Spleen (tissue), 11 donors: ENCODE data around the gene ANO2. TPM values are rescaled to one million over a fixed set of nuclear protein-coding genes. Genes with fewer than 3 reads are reported as not detected.

Experiments used
- DNase-seq: peaks from one replicate; pipeline ENCODE4 v3.0.0-alpha.2; 2020
- H3K27ac ChIP-seq, 8 donors: fragments of 200-600 bp; sonication (generic) in 7 of 8; 1 replicate in 4 of 8; 2 replicates in 4 of 8; pipeline versions ENCODE4 v1.5.0 to v1.8.0; 2016 to 2021; ENCODE audit warnings: inconsistent platforms in 4 of 8, mild to moderate bottlenecking in 4 of 8, moderate library complexity in 1 of 8
- H3K27me3 ChIP-seq, 7 donors: fragments of 200-600 bp; sonication (generic) in 6 of 7; replicated peaks in 1 of 7; 1 replicate in 4 of 7; 2 replicates in 3 of 7; pipeline versions ENCODE4 v1.5.0 to v1.8.0; 2016 to 2021; ENCODE audit warnings: inconsistent platforms in 3 of 7, mild to moderate bottlenecking in 1 of 7
- H3K36me3 ChIP-seq, 6 donors: fragments of 200-600 bp; sonication (generic) in 5 of 6; 1 replicate in 4 of 6; 2 replicates in 2 of 6; pipeline versions ENCODE4 v1.5.0 to v1.8.0; 2016 to 2021; ENCODE audit warnings: inconsistent platforms in 2 of 6
- H3K4me1 ChIP-seq, 6 donors: fragments of 200-600 bp; sonication (generic) in 5 of 6; 1 replicate in 3 of 6; 2 replicates in 3 of 6; pipeline versions ENCODE4 v1.5.0 to v1.8.0; 2016 to 2021; ENCODE audit warnings: inconsistent platforms in 3 of 6
- H3K4me3 ChIP-seq, 8 donors: fragments of 200-600 bp; sonication (generic) in 7 of 8; 1 replicate in 4 of 8; 2 replicates in 4 of 8; pipeline versions ENCODE4 v1.5.0 to v1.8.0; 2016 to 2021; ENCODE audit warnings: inconsistent platforms in 4 of 8, mild to moderate bottlenecking in 4 of 8, moderate library complexity in 2 of 8
- H3K9me3 ChIP-seq, 8 donors: fragments of 200-600 bp; sonication (generic) in 7 of 8; 1 replicate in 4 of 8; 2 replicates in 4 of 8; pipeline versions ENCODE4 v1.5.0 to v1.8.0; 2016 to 2021; ENCODE audit warnings: inconsistent platforms in 4 of 8
- POLR2A ChIP-seq, 3 donors: fragments of 450-650 bp; IDR thresholded peaks; one replicate each; pipeline ENCODE4 v1.5.1; 2017; ENCODE audit warnings: antibody characterized with exemption in 3 of 3, mild to moderate bottlenecking in 1 of 3
- POLR2AphosphoS5 ChIP-seq, 3 donors: sonication (generic); formaldehyde crosslinking; IDR thresholded peaks; one replicate each; pipeline ENCODE4 v1.5.1; 2017; ENCODE audit warnings: antibody characterized with exemption in 3 of 3
- WGBS, 5 donors: extraction: QIAGEN DNeasy Blood & Tissue Kit in 3 of 5; methylation state at CpG; one replicate each; pipeline versions ENCODE4 v1.1.5 to v1.1.7; 2013 to 2018; 5-methylcytosine and 5-hydroxymethylcytosine counted together
- intact Hi-C: fragments of 100-400 bp; cut with DNase I; formaldehyde crosslinking; loops from one replicate; pipeline ENCODE4 v1.15.0; 2023; ENCODE audit warnings: low total_unique reads
- polyA plus RNA-seq, 3 donors: library from polyadenylated mRNA; stranded (reverse); fragments of 200-250 nt; gene quantifications; one replicate each; pipeline ENCODE4 v1.2.1, GENCODE V29; 2013
- total RNA-seq, 7 donors: library from RNA; depleted of rRNA in 3 of 7; stranded (reverse); fragments of >200 nt in 3 of 7; fragmentation: NEBNext Ultra II Directional in 4 of 7; extraction: Animal tissue kit (Norgen Biotek cat#: 25700) in 4 of 7; gene quantifications; one replicate each; pipeline versions ENCODE4 v1.1.0 to v1.2.1, GENCODE V29; 2016 to 2021
- TF ChIP-seq, protein P1 (sequence below), 11 experiments: fragments of 200-600 bp in 7 of 11; fragments of 450-650 bp in 4 of 11; sonication (generic) in 4 of 11; IDR thresholded peaks in 8 of 11; conservative IDR thresholded peaks in 3 of 11; 1 replicate in 7 of 11; 2 replicates in 4 of 11; pipeline versions ENCODE4 v1.4.0 to v1.8.0; 2016 to 2021; ENCODE audit warnings: antibody characterized with exemption in 11 of 11, inconsistent platforms in 4 of 11, mild to moderate bottlenecking in 1 of 11
- donor health status: healthy with polysubstance abuse.
- donor health status: DM: no; HTN: no; CAD: no; lungs with moderate emphysema.
- donor health status: DM: no; HTN: no; CAD: no.
- donor health status: Bipolar disorder and iron deficiency.
- donor health status: healthy.
- donor health status: DM: no; HTN: no; CAD: no.
- donor health status: DM: yes; HTN: yes; CAD: no.

Gene ANO2
- total and polyA plus RNA-seq, 10 donors = 1.1 to 35.1 (median 14.2) TPM

DNA sequence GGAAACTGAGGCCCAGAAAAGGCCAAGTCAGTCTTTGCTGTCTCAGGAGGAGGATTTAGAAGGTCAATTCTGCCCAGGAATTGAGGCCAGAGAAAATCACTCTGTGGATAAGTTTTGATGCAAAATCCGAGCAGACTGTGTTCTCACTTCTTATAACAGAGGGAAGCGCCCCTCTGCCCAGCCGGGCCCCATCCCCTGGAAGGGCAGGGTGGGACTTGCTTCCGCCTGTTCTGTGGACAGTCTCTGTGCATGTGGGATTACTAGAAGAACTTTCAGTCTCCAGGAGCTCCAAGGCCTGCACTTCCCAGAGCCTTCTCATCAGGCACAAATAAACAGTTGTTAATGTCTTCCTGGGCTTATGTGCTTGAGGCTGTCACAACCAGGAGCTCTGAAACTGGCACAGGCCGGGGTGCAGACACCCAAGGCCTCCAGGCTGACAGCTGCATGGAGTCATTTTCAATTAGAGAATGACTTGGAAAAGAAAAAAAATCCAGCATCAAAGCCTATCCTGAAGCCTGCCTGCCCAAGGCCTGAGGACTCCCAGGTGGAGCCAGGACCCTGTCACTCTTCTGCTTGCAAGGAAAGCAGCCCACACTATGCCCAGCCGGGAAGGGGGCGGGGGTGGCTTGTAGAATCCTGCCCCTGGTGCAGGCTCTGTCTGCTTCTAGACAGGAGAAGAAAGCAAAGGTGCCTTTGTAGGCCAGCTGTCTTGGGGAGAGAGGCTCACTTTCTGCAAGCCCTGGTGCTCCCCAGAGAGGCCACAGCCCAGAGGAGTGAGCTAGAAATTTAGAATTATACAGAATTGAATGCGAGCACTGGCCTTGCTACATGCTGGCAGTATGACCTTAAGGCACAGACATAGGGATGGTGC, 428.5 kb downstream of the ANO2 start:
- Histone ChIP-seq H3K27ac (no peak overlapping the region), H3K9me3 (no peaks in the 10 kb centered on the region), H3K4me1 (peaks cover 0 to 16% (median 10%) of the 10 kb centered on the region in 6 donors), H3K27me3 (peaks cover 0 to 12% (median 0%) of the 10 kb centered on the region in 7 donors), H3K4me3 (no peak overlapping the region), H3K36me3 (no peaks in the 10 kb centered on the region)
- intact Hi-C loops = no loop called here
- no peak for DNase-seq
- 88 to 94% (median 89%) methylated on average over 8 of the region's 8 CpGs for WGBS, 5 donors
- TF ChIP-seq POLR2A (IDR thresholded peaks at IDR 0.05) (no peak), POLR2AphosphoS5 (IDR thresholded peaks at IDR 0.05) (no peak)
- TF ChIP-seq, protein P1, sequence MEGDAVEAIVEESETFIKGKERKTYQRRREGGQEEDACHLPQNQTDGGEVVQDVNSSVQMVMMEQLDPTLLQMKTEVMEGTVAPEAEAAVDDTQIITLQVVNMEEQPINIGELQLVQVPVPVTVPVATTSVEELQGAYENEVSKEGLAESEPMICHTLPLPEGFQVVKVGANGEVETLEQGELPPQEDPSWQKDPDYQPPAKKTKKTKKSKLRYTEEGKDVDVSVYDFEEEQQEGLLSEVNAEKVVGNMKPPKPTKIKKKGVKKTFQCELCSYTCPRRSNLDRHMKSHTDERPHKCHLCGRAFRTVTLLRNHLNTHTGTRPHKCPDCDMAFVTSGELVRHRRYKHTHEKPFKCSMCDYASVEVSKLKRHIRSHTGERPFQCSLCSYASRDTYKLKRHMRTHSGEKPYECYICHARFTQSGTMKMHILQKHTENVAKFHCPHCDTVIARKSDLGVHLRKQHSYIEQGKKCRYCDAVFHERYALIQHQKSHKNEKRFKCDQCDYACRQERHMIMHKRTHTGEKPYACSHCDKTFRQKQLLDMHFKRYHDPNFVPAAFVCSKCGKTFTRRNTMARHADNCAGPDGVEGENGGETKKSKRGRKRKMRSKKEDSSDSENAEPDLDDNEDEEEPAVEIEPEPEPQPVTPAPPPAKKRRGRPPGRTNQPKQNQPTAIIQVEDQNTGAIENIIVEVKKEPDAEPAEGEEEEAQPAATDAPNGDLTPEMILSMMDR (IDR thresholded peaks at IDR 0.05 in 8 of 11, conservative IDR thresholded peaks at IDR 0.05 in 3 of 11) = no peak

DNA sequence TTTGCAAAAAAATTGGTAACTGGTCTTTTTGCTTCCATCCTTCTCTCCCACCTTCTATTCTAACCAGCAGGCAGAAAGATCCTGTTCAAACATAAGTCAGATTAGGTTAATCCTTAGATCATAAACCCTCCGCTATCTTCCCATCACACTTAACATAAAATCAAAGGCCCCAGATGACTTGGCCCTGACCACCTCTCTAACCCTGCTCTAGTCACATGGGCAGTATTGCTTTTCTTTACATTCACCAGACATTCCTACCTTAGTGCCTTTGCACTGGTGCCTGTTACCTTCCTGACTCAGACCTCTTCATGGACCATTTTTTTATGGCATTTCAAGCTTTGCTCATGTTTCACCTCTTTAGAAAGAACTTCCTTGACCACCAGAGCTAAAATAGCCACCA, 429.6 kb downstream of the ANO2 start:
- Histone ChIP-seq H3K9me3 (no peaks in the 10 kb centered on the region), H3K27ac (no peak overlapping the region), H3K36me3 (no peaks in the 10 kb centered on the region), H3K4me3 (no peak overlapping the region), H3K4me1 (peaks cover 0 to 27% (median 17%) of the 10 kb centered on the region in 6 donors), H3K27me3 (peaks cover 0 to 17% (median 0%) of the 10 kb centered on the region in 7 donors)
- DNase-seq = no peak
- 92 to 100% (median 97%) methylated on average over 1 of the region's 1 CpG for WGBS, 5 donors
- intact Hi-C loops = no loop called here
- TF ChIP-seq POLR2AphosphoS5 (IDR thresholded peaks at IDR 0.05) (no peak), POLR2A (IDR thresholded peaks at IDR 0.05) (no peak)
- TF ChIP-seq, protein P1 (IDR thresholded peaks at IDR 0.05 in 8 of 11, conservative IDR thresholded peaks at IDR 0.05 in 3 of 11) = no peak

DNA sequence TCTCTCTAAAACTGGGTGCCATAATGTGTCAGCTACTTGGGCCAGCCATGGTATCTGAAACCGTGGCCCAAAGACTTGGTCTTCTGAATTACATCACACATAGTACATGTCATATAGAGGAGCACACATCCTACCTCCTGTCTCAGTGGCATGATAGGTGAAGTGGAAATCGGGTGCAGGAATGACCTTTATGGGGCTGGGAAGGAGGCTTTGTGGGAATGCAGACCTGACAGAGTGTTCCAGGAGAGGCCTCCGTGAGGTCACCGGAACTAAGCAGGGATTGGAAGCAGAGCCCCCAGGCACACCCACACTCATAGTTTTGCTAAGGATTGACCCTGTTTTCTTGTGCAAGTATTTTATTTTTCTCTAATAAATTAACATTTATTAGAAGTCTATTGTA, 430.5 kb downstream of the ANO2 start:
- no peak for DNase-seq
- Histone ChIP-seq H3K27ac (no peak overlapping the region), H3K27me3 (peaks cover 0 to 17% (median 0%) of the 10 kb centered on the region in 7 donors), H3K36me3 (no peaks in the 10 kb centered on the region), H3K4me1 (peaks cover 0 to 32% (median 20%) of the 10 kb centered on the region in 6 donors), H3K9me3 (no peaks in the 10 kb centered on the region), H3K4me3 (no peak overlapping the region)
- WGBS, 5 donors = 90 to 96% (median 94%) methylated on average over 4 of the region's 4 CpGs
- intact Hi-C loops = no loop called here
- TF ChIP-seq, protein P1 (IDR thresholded peaks at IDR 0.05 in 8 of 11, conservative IDR thresholded peaks at IDR 0.05 in 3 of 11) = no peak
- TF ChIP-seq POLR2AphosphoS5 (IDR thresholded peaks at IDR 0.05) (no peak), POLR2A (IDR thresholded peaks at IDR 0.05) (no peak)

DNA sequence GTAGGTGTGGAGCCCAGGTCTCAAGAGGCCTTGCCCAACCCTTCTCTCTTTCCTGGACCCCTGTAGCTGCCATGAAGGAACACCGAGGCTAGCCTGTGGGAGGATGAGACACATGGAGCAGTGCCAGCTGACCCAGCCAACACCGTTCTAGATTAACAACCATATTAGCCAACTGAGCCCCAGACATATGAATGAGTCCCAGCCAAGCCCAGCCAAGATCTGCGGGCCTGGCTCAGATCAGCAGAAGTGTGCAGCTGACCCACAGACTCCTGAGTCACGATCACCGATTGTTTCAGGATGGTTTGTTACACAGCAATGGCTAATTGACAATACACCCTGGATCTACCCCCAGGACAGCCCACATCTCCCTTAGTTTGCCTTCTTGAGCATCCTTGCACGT, 431.0 kb downstream of the ANO2 start:
- intact Hi-C loops = no loop called here

More for the DNA sequence above, 431.0 kb downstream of the ANO2 start:
- Histone ChIP-seq H3K27ac (no peak overlapping the region), H3K36me3 (no peaks in the 10 kb centered on the region), H3K4me1 (peaks cover 0 to 32% (median 20%) of the 10 kb centered on the region in 6 donors), H3K9me3 (no peaks in the 10 kb centered on the region), H3K4me3 (no peak overlapping the region), H3K27me3 (peaks cover 0 to 17% (median 0%) of the 10 kb centered on the region in 7 donors)
- no peak for DNase-seq
- WGBS, 5 donors = 79 to 89% (median 86%) methylated on average over 6 of the region's 6 CpGs
- TF ChIP-seq POLR2A (IDR thresholded peaks at IDR 0.05) (no peak), POLR2AphosphoS5 (IDR thresholded peaks at IDR 0.05) (no peak)
- TF ChIP-seq, protein P1 (IDR thresholded peaks at IDR 0.05 in 8 of 11, conservative IDR thresholded peaks at IDR 0.05 in 3 of 11) = no peak
